GM23248 (cell line): ENCODE data around the gene ZFAND2B. TPM values are rescaled to one million over a fixed set of nuclear protein-coding genes. Genes with fewer than 3 reads are reported as not detected.

Experiments
- DNase-seq: peaks from one replicate; pipeline ENCODE4 v3.0.0-alpha.2; 2015
- H2AFZ ChIP-seq: fragments of 200-600 bp; sonication (generic); 2 replicates; pipeline ENCODE4 v1.6.1; 2016; ENCODE audit warnings: antibody characterized with exemption
- H3F3A ChIP-seq: fragments of 200-600 bp; sonication (generic); 2 replicates; pipeline ENCODE4 v1.6.1; 2016; ENCODE audit warnings: mild to moderate bottlenecking, antibody characterized with exemption, mixed run types; ENCODE audit not compliant: insufficient read depth
- H3K27ac ChIP-seq: fragments of 200-600 bp; sonication (generic); 2 replicates; pipeline ENCODE4 v1.5.1; 2016; ENCODE audit warnings: mild to moderate bottlenecking
- H3K27me3 ChIP-seq: fragments of 200-600 bp; sonication (generic); replicated peaks from 2 replicates; pipeline ENCODE4 v1.6.1; 2016; ENCODE audit warnings: mild to moderate bottlenecking; ENCODE audit not compliant: insufficient read depth
- H3K36me3 ChIP-seq: fragments of 200-600 bp; sonication (generic); 2 replicates; pipeline ENCODE4 v1.6.1; 2016; ENCODE audit warnings: low read depth, mild to moderate bottlenecking
- H3K4me1 ChIP-seq: fragments of 200-600 bp; sonication (generic); 2 replicates; pipeline ENCODE4 v1.6.1; 2016; ENCODE audit warnings: mild to moderate bottlenecking; ENCODE audit not compliant: insufficient read depth
- H3K4me2 ChIP-seq: fragments of 200-600 bp; sonication (generic); one replicate; pipeline ENCODE4 v1.6.1; 2016; ENCODE audit warnings: mild to moderate bottlenecking; ENCODE audit not compliant: unreplicated experiment
- H3K4me3 ChIP-seq: fragments of 200-600 bp; sonication (generic); 2 replicates; pipeline ENCODE4 v1.5.1; 2016; ENCODE audit warnings: mild to moderate bottlenecking
- H3K79me2 ChIP-seq: fragments of 200-600 bp; sonication (generic); 2 replicates; pipeline ENCODE4 v1.6.1; 2016; ENCODE audit warnings: mild to moderate bottlenecking; ENCODE audit not compliant: insufficient read depth
- H3K9ac ChIP-seq: fragments of 200-600 bp; sonication (generic); 2 replicates; pipeline ENCODE4 v1.6.1; 2016; ENCODE audit warnings: mild to moderate bottlenecking
- H3K9me2 ChIP-seq: fragments of 200-600 bp; sonication (generic); 2 replicates; pipeline ENCODE4 v1.6.1; 2016; ENCODE audit warnings: mixed run types, mild to moderate bottlenecking, moderate library complexity; ENCODE audit not compliant: insufficient read depth
- H3K9me3 ChIP-seq: fragments of 200-600 bp; sonication (generic); one replicate; pipeline ENCODE4 v1.6.1; 2017; ENCODE audit warnings: low read depth
- H4K20me1 ChIP-seq: fragments of 200-600 bp; sonication (generic); 2 replicates; pipeline ENCODE4 v1.6.0; 2016; ENCODE audit not compliant: insufficient read depth
- EZH2 ChIP-seq: fragments of 200-600 bp; sonication (generic); IDR thresholded peaks from 2 replicates; pipeline ENCODE4 v1.6.1; 2018; ENCODE audit warnings: antibody characterized with exemption, mild to moderate bottlenecking; ENCODE audit not compliant: insufficient read depth, poor library complexity, severe bottlenecking
- EZH2phosphoT487 ChIP-seq: fragments of 200-600 bp; sonication (generic); IDR thresholded peaks from 2 replicates; pipeline ENCODE4 v1.6.1; 2018; ENCODE audit warnings: antibody characterized with exemption, moderate library complexity, mild to moderate bottlenecking, low read depth; ENCODE audit not compliant: insufficient read depth
- WGBS, 2 experiments: methylation state at CpG; one replicate each; pipeline ENCODE4 v1.1.6; 2015 to 2017; ENCODE audit warnings: low lambda C conversion rate in 2 of 2, low coverage in 1 of 2; ENCODE audit errors: missing lambda C conversion rate in 2 of 2; 5-methylcytosine and 5-hydroxymethylcytosine counted together
- in situ Hi-C: fragments of 300-500 bp; cut with MboI; formaldehyde crosslinking; loops from 2 replicates; pipeline ENCODE4 v1.15.0; 2020
- polyA plus RNA-seq: library from polyadenylated mRNA; unstranded; fragments of >200 nt; fragmentation: Nextera tagmentation; extraction: Ambion mirVana; gene quantifications from 2 replicates; pipeline ENCODE4 v1.2.1, GENCODE V29; 2016
- total RNA-seq: library from RNA; depleted of rRNA; stranded (reverse); fragments of >200 nt; shearing (Covaris generic); gene quantifications from 2 replicates; pipeline ENCODE4 v1.2.3, GENCODE V29; 2014

ZFAND2B gene
- total and polyA plus RNA-seq, 2 experiments from 2014 or later, result 38.9 to 39.3 TPM

DNA sequence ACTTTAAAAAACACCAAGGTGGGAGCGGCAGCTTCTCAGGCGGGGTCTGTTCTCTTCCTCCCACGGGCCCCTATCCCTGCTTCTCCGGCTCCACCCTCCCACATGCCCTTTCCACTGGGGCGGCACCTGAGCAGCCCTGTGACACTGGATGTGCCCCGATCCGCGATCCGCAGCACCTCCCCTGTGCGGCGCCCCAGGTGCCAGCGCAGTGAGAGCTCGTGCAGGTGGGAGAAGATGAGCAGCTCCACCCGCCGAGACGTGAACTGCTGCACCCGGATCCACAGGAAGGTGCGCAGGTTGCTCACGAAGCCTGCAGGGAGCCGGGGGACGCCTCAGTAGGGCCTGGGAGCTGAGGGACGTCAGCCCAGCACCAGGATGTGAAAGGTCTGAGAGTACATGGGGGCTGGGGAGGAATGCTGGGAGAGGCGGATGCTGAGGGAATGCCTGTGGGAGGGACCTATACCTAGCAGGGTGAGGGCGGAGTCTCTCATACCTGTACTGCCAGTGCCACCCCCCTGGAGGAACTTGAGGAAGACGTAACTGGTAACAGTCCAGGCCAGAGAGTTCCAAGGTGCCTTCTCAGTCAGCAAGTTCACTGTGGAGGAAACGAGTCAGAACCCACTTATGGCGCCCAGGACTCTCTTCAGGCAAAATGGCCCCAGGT lies 9.4 kb downstream of the ZFAND2B start:
- Histone ChIP-seq H3K27ac (no peak overlapping the region), H2AFZ (no peak overlapping the region), H3K9ac (no peak overlapping the region), H3K79me2 (peaks cover 11% of the 10 kb centered on the region; the same call in 1 of the 2 replicates), H4K20me1 (no peaks in the 10 kb centered on the region), H3F3A (peaks cover 17% of the 10 kb centered on the region), H3K4me1 (peaks cover 16% of the 10 kb centered on the region), H3K4me3 (no peak overlapping the region), H3K4me2 (no peak overlapping the region), H3K9me2 (no peaks in the 10 kb centered on the region), H3K36me3 (no peaks in the 10 kb centered on the region), H3K27me3 (no peaks in the 10 kb centered on the region), H3K9me3 (no peaks in the 10 kb centered on the region)
- 95 to 96% methylated on average over 26 to 27 of the region's 27 CpGs for WGBS, 2 experiments
- TF ChIP-seq EZH2phosphoT487 (no peak), EZH2 (no peak)
- in situ Hi-C loops, result no loop called here
- DNase-seq, result no peak

DNA sequence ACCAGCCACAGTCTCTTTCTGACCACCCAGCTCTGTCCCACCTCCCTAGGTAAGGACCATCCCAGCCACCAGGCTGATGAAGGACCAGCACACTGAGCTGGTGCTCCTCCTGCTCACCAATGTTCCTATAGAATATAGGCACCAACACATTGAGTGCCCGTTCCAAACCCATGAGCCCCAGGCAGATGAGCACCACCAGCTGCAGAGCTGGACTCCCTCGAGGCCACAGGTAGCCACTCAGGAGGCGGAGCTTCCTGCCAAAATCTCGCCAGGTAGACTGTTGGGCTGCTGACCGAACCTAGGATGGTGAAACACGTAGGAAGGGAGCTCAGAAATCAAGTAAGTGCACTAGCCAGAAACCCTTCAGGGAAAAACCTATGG lies 9.9 kb downstream of the ZFAND2B start:
- WGBS, 2 experiments, result 82 to 88% methylated on average over 6 of the region's 6 CpGs
- in situ Hi-C loops, result no loop called here
- peaks cover 2% of the 10 kb centered on the region; the same call in 1 of the 2 replicates for H3K36me3 ChIP-seq
- H4K20me1 ChIP-seq, result no peaks in the 10 kb centered on the region
- no peak overlapping the region for H3K4me3 ChIP-seq
- no peak for DNase-seq
- H2AFZ ChIP-seq, result no peak overlapping the region
- no peak overlapping the region for H3K27ac ChIP-seq
- peaks cover 17% of the 10 kb centered on the region for H3F3A ChIP-seq
- peaks cover 16% of the 10 kb centered on the region for H3K4me1 ChIP-seq
- H3K4me2 ChIP-seq, result no peak overlapping the region
- no peaks in the 10 kb centered on the region for H3K9me2 ChIP-seq
- H3K27me3 ChIP-seq, result no peaks in the 10 kb centered on the region
- TF ChIP-seq EZH2 (no peak), EZH2phosphoT487 (no peak)
- no peaks in the 10 kb centered on the region for H3K9me3 ChIP-seq
- peaks cover 11% of the 10 kb centered on the region; the same call in 1 of the 2 replicates for H3K79me2 ChIP-seq
- H3K9ac ChIP-seq, result no peak overlapping the region

DNA sequence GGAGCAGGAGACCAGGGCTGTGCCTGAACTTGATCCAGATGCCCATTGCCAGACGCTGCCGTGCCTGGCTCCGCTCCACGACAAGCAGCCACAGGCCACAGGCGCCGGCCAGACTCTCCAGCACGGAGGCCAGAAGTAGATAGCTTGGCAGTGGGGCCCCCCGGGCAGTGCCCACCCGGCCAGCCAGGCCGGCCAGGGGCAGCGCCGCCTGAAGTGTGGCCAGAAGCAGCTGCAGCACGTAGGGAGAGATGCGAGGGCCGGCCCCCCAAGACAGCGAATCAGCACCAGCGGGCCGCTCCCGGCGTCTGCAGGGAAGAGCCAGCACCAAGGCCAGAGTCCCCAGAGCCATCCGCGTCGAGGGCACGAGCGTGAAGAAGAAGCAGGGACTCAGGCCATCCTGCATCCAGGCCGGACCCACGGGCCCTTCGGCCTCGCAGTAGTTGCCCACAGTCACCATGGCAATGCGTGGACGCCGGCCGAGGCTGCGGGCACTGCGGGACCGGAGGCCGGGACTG lies 11.7 kb downstream of the ZFAND2B start:
- Histone ChIP-seq H3K9ac (peak overlapping the region; percentile 83), H3K27ac (peak overlapping the region; percentile 91), H3K9me2 (no peaks in the 10 kb centered on the region), H3K36me3 (peaks cover 8% of the 10 kb centered on the region; the same call in 1 of the 2 replicates), H3F3A (peaks cover 17% of the 10 kb centered on the region), H3K4me2 (peak overlapping the region; percentile 75), H3K4me1 (peaks cover 16% of the 10 kb centered on the region), H3K79me2 (peaks cover 11% of the 10 kb centered on the region; the same call in 1 of the 2 replicates), H4K20me1 (no peaks in the 10 kb centered on the region), H3K27me3 (no peaks in the 10 kb centered on the region), H3K4me3 (peak overlapping the region; percentile 69), H2AFZ (peak overlapping the region; percentile 33), H3K9me3 (no peaks in the 10 kb centered on the region)
- DNase-seq, result peak; percentile 95
- no peak for TF ChIP-seq EZH2phosphoT487
- TF ChIP-seq EZH2, result no peak
- 1 to 3% methylated on average over 25 to 33 of the region's 37 CpGs for WGBS, 2 experiments
- in situ Hi-C loops, result no loop called here

DNA sequence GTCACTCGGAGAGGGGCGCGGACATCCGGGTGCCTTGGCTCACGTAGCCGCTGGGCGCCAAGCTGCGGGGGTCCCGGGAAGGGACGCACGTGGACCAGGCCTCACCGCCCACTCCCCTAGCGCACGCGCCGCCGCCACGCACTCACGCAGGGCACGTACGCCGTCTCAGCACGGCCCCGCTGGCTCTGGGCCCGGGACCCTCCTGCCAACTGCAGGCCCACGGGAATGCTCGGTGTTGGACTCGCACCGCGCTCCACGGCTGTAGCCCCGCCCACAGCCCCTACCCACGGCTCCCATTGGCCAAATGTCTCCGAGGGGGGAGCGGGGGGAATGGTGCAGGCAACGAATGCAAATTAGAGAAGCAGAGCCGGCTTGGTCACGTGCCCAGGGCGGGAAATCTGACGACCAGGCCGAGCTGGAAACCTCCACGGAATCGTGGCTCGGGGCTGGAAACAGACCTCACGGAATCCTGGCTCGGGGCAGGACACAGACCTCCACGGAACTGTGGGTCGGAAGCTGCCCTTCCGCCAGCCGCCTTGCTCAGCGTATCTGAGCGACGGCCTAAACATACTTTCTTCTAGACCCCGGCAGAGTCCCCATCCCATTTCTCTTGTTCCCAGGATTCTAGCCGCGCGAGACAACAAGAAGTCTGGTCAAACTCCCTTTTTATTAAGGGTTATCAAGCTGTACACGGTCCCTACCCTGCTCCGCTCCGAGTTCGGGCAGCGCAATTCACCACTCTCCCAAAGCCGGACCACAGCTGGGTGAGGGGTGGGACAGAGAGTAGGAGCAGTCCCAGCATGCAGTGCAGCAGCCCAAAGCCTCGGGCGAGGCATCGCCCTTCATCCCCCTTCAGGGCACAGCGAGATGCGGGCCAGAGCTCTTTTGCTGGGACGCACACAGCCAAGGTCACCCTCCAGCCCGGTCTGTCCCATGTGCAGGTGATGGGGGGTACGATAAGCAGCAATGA lies 12.4 kb downstream of the ZFAND2B start, which contains the start of gene ABCB6:
TSS of gene ABCB6 (minus strand) at position 227 of the 970 bp plus-strand sequence. CDS start 285 bp downstream, outside the sequence.
- H3K36me3 ChIP-seq, result peaks cover 15% of the 10 kb centered on the region
- H3K4me3 ChIP-seq, result peak within 1 kb of the TSS; percentile 69
- in situ Hi-C loops, result no loop called here
- H3K27me3 ChIP-seq, result no peaks in the 10 kb centered on the region
- peak within 1 kb of the TSS; percentile 91 for H3K27ac ChIP-seq
- DNase-seq, result peak; percentile 96
- no peaks in the 10 kb centered on the region for H3K9me2 ChIP-seq
- 6 to 9% methylated on average over 47 to 67 of the region's 71 CpGs for WGBS, 2 experiments
- H4K20me1 ChIP-seq, result no peaks in the 10 kb centered on the region
- H3K79me2 ChIP-seq, result peaks cover 11% of the 10 kb centered on the region; the same call in 1 of the 2 replicates
- peak within 1 kb of the TSS; percentile 35 for H2AFZ ChIP-seq
- peaks cover 16% of the 10 kb centered on the region for H3K4me1 ChIP-seq
- H3F3A ChIP-seq, result peaks cover 17% of the 10 kb centered on the region
- peak within 1 kb of the TSS; percentile 75 for H3K4me2 ChIP-seq
- no peaks in the 10 kb centered on the region for H3K9me3 ChIP-seq
- no peak for TF ChIP-seq EZH2phosphoT487
- TF ChIP-seq EZH2, result no peak
- H3K9ac ChIP-seq, result peak within 1 kb of the TSS; percentile 83
